Pancreas (tissue), 10 donors: Measurements from ENCODE around the gene TYR. TPM values are rescaled to one million over a fixed set of nuclear protein-coding genes. Genes with fewer than 3 reads are reported as not detected.

Experiments
- ATAC-seq, 4 donors: fragments of 200-7000 bp; cut with Tn5 transposase; one replicate each; pipeline versions ENCODE4 v1.8.0 to v1.9.1; 2020; ENCODE audit warnings: mild to moderate bottlenecking in 4 of 4, moderate library complexity in 4 of 4
- DNase-seq, 6 donors: peaks; one replicate each; pipeline ENCODE4 v3.0.0-alpha.2; 2020
- FAIRE-seq: peaks from 2 replicates; lab custom pipeline; 2012; peaks lifted over from hg19 to GRCh38; lab: Jason Lieb, UNC
- H3K27ac ChIP-seq, 4 donors: fragments of 200-600 bp; sonication (generic); 1 replicate in 3 of 4; 2 replicates in 1 of 4; pipeline versions ENCODE4 v1.5.0 to v1.8.0; 2020
- H3K27me3 ChIP-seq, 4 donors: fragments of 200-600 bp; one replicate each; pipeline ENCODE4 v1.8.0; 2021
- H3K36me3 ChIP-seq, 3 donors: fragments of 200-600 bp; sonication (generic) in 1 of 3; one replicate each; pipeline versions ENCODE4 v1.5.0 to v1.8.0; 2020 to 2021
- H3K4me1 ChIP-seq, 3 donors: fragments of 200-600 bp; one replicate each; pipeline ENCODE4 v1.8.0; 2021
- H3K4me3 ChIP-seq, 4 donors: fragments of 200-600 bp; sonication (generic) in 2 of 4; one replicate each; pipeline versions ENCODE4 v1.5.0 to v1.8.0; 2020 to 2021
- H3K9me3 ChIP-seq, 4 donors: fragments of 200-600 bp; one replicate each; pipeline ENCODE4 v1.8.0; 2021
- CTCF ChIP-seq, 4 donors: fragments of 200-600 bp; sonication (generic) in 3 of 4; IDR thresholded peaks; one replicate each; pipeline versions ENCODE4 v1.5.0 to v1.8.0; 2021; ENCODE audit warnings: antibody characterized with exemption in 4 of 4
- WGBS, 2 donors: extraction: QIAGEN DNeasy Blood & Tissue Kit; methylation state at CpG; one replicate each; pipeline ENCODE4 v1.1.7; 2013; 5-methylcytosine and 5-hydroxymethylcytosine counted together
- intact Hi-C, 3 donors: fragments of 100-400 bp; cut with DNase I; formaldehyde crosslinking; loops; one replicate each; pipeline versions ENCODE4 v1.11.1 to v1.14.2; 2022
- polyA plus RNA-seq, 2 donors: library from polyadenylated mRNA; stranded (reverse); fragments of 200-250 nt; gene quantifications; one replicate each; pipeline ENCODE4 v1.2.3, GENCODE V29; 2013
- total RNA-seq, 6 donors: library from RNA; stranded (reverse); fragmentation: NEBNext Ultra II Directional in 4 of 6; extraction: Animal tissue kit (Norgen Biotek cat#: 25700) in 4 of 6; gene quantifications; one replicate each; pipeline versions ENCODE4 v1.2.1 to v1.2.4, GENCODE V29; 2021 to 2023
- donor health status: healthy with polysubstance abuse.
- donor health status: DM: no; HTN: no; CAD: no; lungs with moderate emphysema.
- donor health status: DM: no; HTN: no; CAD: no.
- donor health status: control.
- donor health status: control.
- donor health status: Bipolar disorder and iron deficiency.
- donor health status: DM: yes; HTN: yes; CAD: no.
- donor health status: DM: no; HTN: no; CAD: no.
- donor health status: DM: no; HTN: no; CAD: no.
- donor health status: DM: yes; HTN: yes; CAD: no.

TYR gene
- total and polyA plus RNA-seq, 8 donors, result not detected

- Histone ChIP-seq H3K27me3 (no peaks in the 10 kb centered on the region), H3K9me3 (no peaks in the 10 kb centered on the region), H3K4me1 (no peaks in the 10 kb centered on the region), H3K27ac (no peak overlapping the region), H3K36me3 (no peaks in the 10 kb centered on the region), H3K4me3 (no peak overlapping the region)
- FAIRE-seq (no peak), ATAC-seq (no peak), DNase-seq (no peak)
- no peak for TF ChIP-seq CTCF (IDR thresholded peaks at IDR 0.05)
- intact Hi-C loops, result no loop called here
- WGBS, 2 donors, result 53 to 57% methylated on average over 5 of the region's 5 CpGs
Observed at GRCh38 chr11:89182773-89183518, 5.3 kb downstream of the TYR start.

GRCh38 chr11:89184021-89184420, 6.3 kb downstream of the TYR start:
- 53 to 68% methylated on average over 3 of the region's 3 CpGs for WGBS, 2 donors
- ATAC-seq (no peak), DNase-seq (no peak), FAIRE-seq (no peak)
- H3K9me3 ChIP-seq, result no peaks in the 10 kb centered on the region
- no peaks in the 10 kb centered on the region for H3K27me3 ChIP-seq
- no peaks in the 10 kb centered on the region for H3K4me1 ChIP-seq
- no peak overlapping the region for H3K4me3 ChIP-seq
- intact Hi-C loops, result no loop called here
- no peak for TF ChIP-seq CTCF (IDR thresholded peaks at IDR 0.05)
- H3K27ac ChIP-seq, result no peak overlapping the region
- no peaks in the 10 kb centered on the region for H3K36me3 ChIP-seq

- no peaks in the 10 kb centered on the region for H3K9me3 ChIP-seq
- no peak overlapping the region for H3K27ac ChIP-seq
- no peak overlapping the region for H3K4me3 ChIP-seq
- ATAC-seq (no peak), FAIRE-seq (no peak), DNase-seq (no peak)
- WGBS, 2 donors, result 56 to 62% methylated on average over 2 of the region's 2 CpGs
- no peaks in the 10 kb centered on the region for H3K36me3 ChIP-seq
- TF ChIP-seq CTCF (IDR thresholded peaks at IDR 0.05), result no peak
- H3K4me1 ChIP-seq, result no peaks in the 10 kb centered on the region
- no peaks in the 10 kb centered on the region for H3K27me3 ChIP-seq
- intact Hi-C loops, result no loop called here
Observed at GRCh38 chr11:89189776-89190175, 12.1 kb downstream of the TYR start.

- intact Hi-C loops, result no loop called here
- DNase-seq (no peak), FAIRE-seq (no peak), ATAC-seq (no peak)
- Histone ChIP-seq H3K27me3 (no peaks in the 10 kb centered on the region), H3K4me3 (no peak overlapping the region), H3K27ac (no peak overlapping the region), H3K4me1 (no peaks in the 10 kb centered on the region), H3K9me3 (no peaks in the 10 kb centered on the region), H3K36me3 (no peaks in the 10 kb centered on the region)
- no peak for TF ChIP-seq CTCF (IDR thresholded peaks at IDR 0.05)
- 6 to 12% methylated on average over 1 of the region's 1 CpG for WGBS, 2 donors
Observed at GRCh38 chr11:89201138-89201537, 23.5 kb downstream of the TYR start.

- no peak for FAIRE-seq
- H3K27ac ChIP-seq, result no peak overlapping the region
- no peak for ATAC-seq
- TF ChIP-seq CTCF (IDR thresholded peaks at IDR 0.05), result no peak
- no peak for DNase-seq
- intact Hi-C loops, result no loop called here
- H3K4me1 ChIP-seq, result no peaks in the 10 kb centered on the region
- H3K27me3 ChIP-seq, result no peaks in the 10 kb centered on the region
- H3K36me3 ChIP-seq, result no peaks in the 10 kb centered on the region
- no peak overlapping the region for H3K4me3 ChIP-seq
- no peaks in the 10 kb centered on the region for H3K9me3 ChIP-seq
Observed at GRCh38 chr11:89203814-89204213, 26.1 kb downstream of the TYR start.
